ENCODE measurements around the gene IL11RA. TPM values are rescaled to one million over a fixed set of nuclear protein-coding genes. Genes with fewer than 3 reads are reported as not detected.
A peak's percentile ranks its signal among the peaks of the same experiment; 100 is the strongest.

Gene IL11RA
- total and polyA plus RNA-seq, 2 of the 8 experiments (the other 6 are each of a cell fraction or from before 2014, with no cell fraction given): 5.5 to 9.1 TPM

- Histone ChIP-seq H3K56ac (replicated peaks; ENCODE audit: insufficient read length, low read depth, low read length) (no peak overlapping the region), H2AK5ac (ENCODE audit: low read depth, low read length) (no peak overlapping the region), H2BK15ac (ENCODE audit: low read length) (no peak overlapping the region), H3K4me1 (replicated peaks in 1 of 4; ENCODE audit: control insufficient read depth in 3 of 4, insufficient read depth in 4 of 4, low read length in 3 of 4) (peaks cover 0 to 3% (median 1%) of the 10 kb centered on the region in 4 experiments; a peak in 2 of 7 replicates), H4K8ac (ENCODE audit: extremely low read depth, insufficient read depth, low read length) (no peak overlapping the region; the same call in 1 of the 2 replicates), H2AFZ (ENCODE audit: low read length) (no peak overlapping the region), H3K36me3 (ENCODE audit: control insufficient read depth in 2 of 4, insufficient read depth in 4 of 4, low read length in 3 of 4) (no peaks in the 10 kb centered on the region), H3K9me3 (ENCODE audit: insufficient read depth in 2 of 2, low read depth in 1 of 2, low read length in 1 of 2) (no peaks in the 10 kb centered on the region), H4K91ac (replicated peaks; ENCODE audit: insufficient read length, low read length) (no peak overlapping the region), H3K23ac (ENCODE audit: insufficient read length) (no peak overlapping the region), H4K20me1 (replicated peaks in 1 of 2; ENCODE audit: control insufficient read depth in 1 of 2, insufficient read depth in 2 of 2, low read length in 2 of 2) (no peaks in the 10 kb centered on the region), H3K14ac (ENCODE audit: insufficient read length) (no peak overlapping the region), H2BK120ac (replicated peaks; ENCODE audit: low read depth, low read length) (no peak overlapping the region), H3K4me2 (ENCODE audit: insufficient read depth in 1 of 2, low read depth in 2 of 2, low read length in 2 of 2) (no peak overlapping the region), H3K23me2 (ENCODE audit: low read depth, low read length) (no peaks in the 10 kb centered on the region; the same call in 1 of the 2 replicates), H2BK20ac (ENCODE audit: low read length) (no peak overlapping the region), H3K27me3 (replicated peaks in 1 of 4; ENCODE audit: control insufficient read depth in 3 of 4, extremely low read depth in 1 of 4, insufficient read depth in 3 of 4, low read length in 3 of 4) (no peaks in the 10 kb centered on the region), H3K9ac (replicated peaks in 1 of 4; ENCODE audit: extremely low read depth in 1 of 4, low read depth in 3 of 4, low read length in 3 of 4) (no peak overlapping the region), H3K18ac (ENCODE audit: extremely low read depth, low read length) (no peak overlapping the region), H3K79me1 (ENCODE audit: low read depth, low read length) (no peaks in the 10 kb centered on the region), H3K4me3 (ENCODE audit: extremely low read depth in 1 of 4, insufficient read depth in 2 of 4, low read depth in 3 of 4, low read length in 4 of 4) (no peak overlapping the region), H4K5ac (ENCODE audit: insufficient read length, low read depth, low read length) (no peak overlapping the region), H3K79me2 (ENCODE audit: control insufficient read depth in 1 of 2, insufficient read depth in 2 of 2, low read length in 2 of 2) (no peaks in the 10 kb centered on the region), H3K4ac (replicated peaks; ENCODE audit: insufficient read length, low read depth, low read length) (no peak overlapping the region), H3K27ac (ENCODE audit: low read depth, low read length) (no peak overlapping the region), H2BK12ac (ENCODE audit: low read depth, low read length) (no peak overlapping the region), H2BK5ac (ENCODE audit: low read depth, low read length) (no peak overlapping the region)
- ChIA-PET POLR2A (ENCODE audit: partially characterized antibody) (no interaction called here), CTCF (ENCODE audit: partially characterized antibody) (interaction anchor here (1.7 to 12.6 kb wide), 2 partner anchors 12 to 14 kb away, joined by 8 to 147 read pairs; no protein-coding TSS in a partner anchor)
- WGBS, 2 experiments (ENCODE audit: extremely low coverage in 1 of 2, insufficient coverage in 1 of 2, insufficient read length in 1 of 2, insufficient replicate concordance in 2 of 2, low coverage in 1 of 2, low lambda C conversion rate in 2 of 2, missing lambda C conversion rate in 1 of 2): 96% methylated on average over 8 of the region's 8 CpGs; no CpG with 5 or more reads in 1 of the 2 experiments
- FAIRE-seq (no peak), DNase-seq (ENCODE audit: low read depth in 1 of 2, low spot score in 2 of 2) (no peak)
- TF ChIP-seq GABPA (IDR thresholded peaks at IDR 0.05; ENCODE audit: borderline replicate concordance, insufficient read depth, low read length) (no peak), NRF1 (IDR thresholded peaks at IDR 0.05; ENCODE audit: low read depth, low read length) (no peak), KDM4A (IDR thresholded peaks at IDR 0.05; ENCODE audit: low read depth, low read length, severe bottlenecking) (no peak), CEBPB (IDR thresholded peaks at IDR 0.05; ENCODE audit: low read depth, low read length) (no peak), ASH2L (IDR thresholded peaks at IDR 0.05; ENCODE audit: low read length) (peak; percentile 56)
Observed at GRCh38 chr9:34689512-34689911, 37.5 kb downstream of the IL11RA start.

Data from H1 (cell line).